Measurements from ENCODE around the gene AMZ2. TPM values are rescaled to one million over a fixed set of nuclear protein-coding genes. Genes with fewer than 3 reads are reported as not detected.
"Not testable (repeated sequence)": the region's sequence is repeated elsewhere in the genome, so short reads cannot be mapped to it uniquely, and the experiment has no call there.

AMZ2 gene
- total and polyA plus RNA-seq, 7 experiments from 2014 or later: 47.6 to 103 (median 79.5) TPM

DNA sequence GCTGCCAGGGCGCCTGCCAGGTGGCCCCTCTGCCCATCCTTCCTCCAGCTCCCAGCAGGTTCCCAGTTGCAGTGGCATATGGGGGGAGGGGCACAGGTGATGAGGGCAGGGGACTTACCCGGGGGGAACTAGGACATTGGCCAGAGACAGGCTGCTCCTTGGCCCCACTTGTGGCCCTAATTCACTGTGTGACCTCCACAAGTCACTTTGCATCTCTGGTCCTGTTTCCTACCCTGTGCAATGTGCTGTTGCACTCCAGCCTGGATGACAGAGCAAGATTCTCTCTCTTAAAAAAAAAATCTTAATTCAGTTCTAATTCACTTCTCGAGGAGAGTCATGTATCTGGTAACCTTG, 46.4 kb upstream of the AMZ2 start:
- ChIA-PET POLR2A (interaction anchor here (0.6 to 8.1 kb wide), 7 partner anchors 11 to 193 kb away, joined by 3 to 113 read pairs (median 5); no protein-coding TSS in a partner anchor), CTCF (interaction anchor here (0.7 to 4.3 kb wide), 16 partner anchors 12 to 274 kb away, joined by 3 to 45 read pairs (median 5); no protein-coding TSS in a partner anchor)
- H3K9me3 ChIP-seq (ENCODE audit: control insufficient read depth in 2 of 3, low read length in 3 of 3); H3K4me3 ChIP-seq (ENCODE audit: low read length); H3K9me3 Mint-ChIP-seq; ATAC-seq; H3K36me3 Mint-ChIP-seq; H3K27ac ChIP-seq (ENCODE audit: low read depth, low read length); H3K36me3 ChIP-seq (ENCODE audit: control insufficient read depth in 2 of 3, insufficient read depth in 3 of 3, low read length in 3 of 3); H3K27me3 ChIP-seq (ENCODE audit: control insufficient read depth in 2 of 2, insufficient read depth in 2 of 2, low read length in 2 of 2): not testable (repeated sequence)
- Mint-ChIP-seq H3K27me3 (peaks cover 0 to 42% (median 5%) of the 10 kb centered on the region in 5 donors), H3K4me3 (peak overlapping the region in 9 of 10 donors; percentile 40 to 91 (median 49)), H3K27ac (peak overlapping the region in 2 of 9 donors; percentile 15 to 75), H3K4me1 (peaks cover 11 to 36% (median 15%) of the 10 kb centered on the region in 7 donors)
- H3K4me1 ChIP-seq (ENCODE audit: control insufficient read depth in 2 of 2, insufficient read depth in 2 of 2, low read length in 2 of 2): peaks cover 9 to 39% of the 10 kb centered on the region in 2 donors
- intact Hi-C loops (cut with micrococcal nuclease): loop anchor here (2.0 to 10.0 kb wide), 3 partner anchors 57 to 153 kb away; no protein-coding TSS in a partner anchor
- DNase-seq: peak in 1 of 9 donors; percentile 11

DNA sequence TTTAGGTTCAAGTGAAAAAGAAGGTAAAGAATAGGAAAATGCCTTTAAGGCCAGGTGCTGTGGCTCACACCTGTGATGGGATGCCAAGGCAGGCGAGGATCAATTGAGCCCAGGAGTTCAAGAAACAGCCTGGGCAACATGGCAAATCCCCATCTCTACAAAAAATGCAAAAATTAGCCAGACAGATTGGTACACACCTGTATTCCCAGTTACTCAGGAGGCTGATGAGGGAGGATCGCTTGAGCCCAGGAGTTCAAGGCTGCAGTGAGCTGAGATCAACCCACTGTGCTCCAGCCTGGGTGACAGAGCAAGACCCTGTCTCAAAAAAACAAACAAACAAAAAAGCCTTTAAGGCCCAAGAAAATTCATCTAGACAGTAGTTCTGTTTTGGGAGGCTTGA, 45.5 kb upstream of the AMZ2 start:
- H3K36me3 Mint-ChIP-seq; H3K27me3 ChIP-seq (ENCODE audit: control insufficient read depth in 2 of 2, insufficient read depth in 2 of 2, low read length in 2 of 2); H3K27ac Mint-ChIP-seq; ATAC-seq; H3K4me3 ChIP-seq (ENCODE audit: low read length); DNase-seq; H3K9me3 ChIP-seq (ENCODE audit: control insufficient read depth in 2 of 3, low read length in 3 of 3); H3K27ac ChIP-seq (ENCODE audit: low read depth, low read length); H3K9me3 Mint-ChIP-seq; H3K4me3 Mint-ChIP-seq; H3K36me3 ChIP-seq (ENCODE audit: control insufficient read depth in 2 of 3, insufficient read depth in 3 of 3, low read length in 3 of 3): not testable (repeated sequence)
- ChIA-PET POLR2A (interaction anchor here (0.6 to 8.1 kb wide), 4 partner anchors 18 to 35 kb away, joined by 4 to 113 read pairs (median 10); no protein-coding TSS in a partner anchor), CTCF (interaction anchor here (0.7 to 4.3 kb wide), 9 partner anchors 18 to 117 kb away, joined by 4 to 45 read pairs (median 9); no protein-coding TSS in a partner anchor)
- Mint-ChIP-seq H3K27me3 (peaks cover 0 to 39% (median 5%) of the 10 kb centered on the region in 5 donors), H3K4me1 (peaks cover 11 to 44% (median 24%) of the 10 kb centered on the region in 7 donors)
- peaks cover 9 to 39% of the 10 kb centered on the region in 2 donors for H3K4me1 ChIP-seq (ENCODE audit: control insufficient read depth in 2 of 2, insufficient read depth in 2 of 2, low read length in 2 of 2)
- intact Hi-C loops (cut with micrococcal nuclease): loop anchor here in 1 of 2 donors (10.0 kb wide), 1 partner anchor 152 kb away; no protein-coding TSS in a partner anchor

DNA sequence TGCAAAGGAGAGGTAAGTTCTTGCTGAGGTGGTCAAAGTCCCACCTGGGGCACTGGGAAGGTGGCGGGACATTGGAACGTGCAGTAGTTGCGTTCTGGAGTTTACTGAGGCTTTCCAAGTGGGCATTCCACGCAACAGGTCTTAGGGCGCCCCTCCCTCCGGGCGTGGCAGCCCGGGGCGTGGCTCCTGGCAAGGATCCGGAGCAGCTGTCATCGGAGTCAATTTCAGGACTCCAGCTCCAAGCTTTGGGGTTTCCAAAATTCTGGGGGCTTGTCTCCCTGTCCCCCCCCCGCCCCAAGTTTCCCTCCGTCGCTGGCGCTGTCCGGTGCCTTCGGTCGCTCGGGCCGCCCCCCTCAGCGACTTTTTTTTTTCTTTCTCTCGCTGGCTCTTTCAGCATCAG, 43.1 kb upstream of the AMZ2 start:
- ChIA-PET POLR2A (interaction anchor here (0.5 to 4.8 kb wide), 14 partner anchors 14 to 257 kb away, joined by 3 to 61 read pairs (median 4); partner anchors contain the start of genes AMZ2, ARSG, SLC16A6 and WIPI1), CTCF (interaction anchor here (0.6 to 3.9 kb wide), 10 partner anchors 9 to 256 kb away, joined by 3 to 24 read pairs (median 5); no protein-coding TSS in a partner anchor)
- H3K27ac Mint-ChIP-seq: peak overlapping the region in 4 of 9 donors; percentile 26 to 84 (median 46)
- peaks cover 9 to 40% (median 30%) of the 10 kb centered on the region in 7 donors for H3K4me1 Mint-ChIP-seq
- DNase-seq: no peak
- Histone ChIP-seq H3K27ac (ENCODE audit: low read depth, low read length) (peak overlapping the region; percentile 81), H3K27me3 (ENCODE audit: control insufficient read depth in 2 of 2, insufficient read depth in 2 of 2, low read length in 2 of 2) (no peaks in the 10 kb centered on the region), H3K9me3 (ENCODE audit: control insufficient read depth in 2 of 3, low read length in 3 of 3) (no peaks in the 10 kb centered on the region), H3K4me3 (ENCODE audit: low read length) (peak overlapping the region; percentile 50), H3K36me3 (ENCODE audit: control insufficient read depth in 2 of 3, insufficient read depth in 3 of 3, low read length in 3 of 3) (peaks cover 0 to 4% (median 0%) of the 10 kb centered on the region in 3 experiments), H3K4me1 (ENCODE audit: control insufficient read depth in 2 of 2, insufficient read depth in 2 of 2, low read length in 2 of 2) (peaks cover 5 to 17% of the 10 kb centered on the region in 2 donors)
- peak overlapping the region; percentile 75 to 96 (median 88) for H3K4me3 Mint-ChIP-seq
- H3K9me3 Mint-ChIP-seq: peaks cover 0 to 4% (median 0%) of the 10 kb centered on the region in 11 donors
- intact Hi-C loops (cut with micrococcal nuclease): loop anchor here (1.0 to 10.0 kb wide), 11 partner anchors 21 to 308 kb away; partner anchors contain the start of genes KPNA2 (in 2 of the 2), ARSG (in 1 of the 2), PRKAR1A (in 1 of the 2) and SLC16A6 (in 1 of the 2)
- H3K36me3 Mint-ChIP-seq: peaks cover 0 to 16% (median 10%) of the 10 kb centered on the region in 5 donors
- H3K27me3 Mint-ChIP-seq: peaks cover 0 to 18% (median 5%) of the 10 kb centered on the region in 5 donors
- ATAC-seq: no peak

DNA sequence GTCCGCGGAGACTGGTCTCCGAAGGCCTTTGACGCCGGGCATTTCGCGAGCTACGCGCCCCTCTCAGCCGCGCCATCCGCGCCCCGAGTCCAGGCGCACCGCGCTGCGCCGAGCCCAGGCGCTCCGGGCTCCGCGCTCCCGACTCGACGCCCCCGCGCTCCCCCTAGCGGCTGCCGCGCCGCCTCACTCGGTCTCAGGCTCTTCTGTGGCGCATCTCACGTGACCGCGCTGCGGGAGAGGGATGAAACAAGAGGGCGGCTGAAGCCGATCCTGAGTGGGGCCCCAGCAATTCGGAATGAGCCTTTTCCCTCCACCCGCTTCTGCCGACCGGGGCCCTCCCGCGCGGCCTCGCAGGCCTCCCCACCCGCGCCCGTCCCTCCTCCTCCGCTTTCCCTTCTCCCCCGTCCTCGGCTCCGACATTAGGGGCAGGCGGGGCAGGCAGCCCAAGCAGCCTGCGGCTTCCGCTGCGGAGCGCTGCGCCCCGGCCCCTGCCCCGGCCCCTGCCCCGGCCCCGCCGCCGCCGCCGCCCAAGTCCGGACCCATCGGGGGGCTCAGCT, 42.5 kb upstream of the AMZ2 start:
- Mint-ChIP-seq H3K4me3 (peak overlapping the region; percentile 82 to 96 (median 88)), H3K9me3 (peaks cover 0 to 4% (median 0%) of the 10 kb centered on the region in 11 donors), H3K27ac (peak overlapping the region in 7 of 9 donors; percentile 62 to 94 (median 88)), H3K27me3 (peaks cover 0 to 12% (median 0%) of the 10 kb centered on the region in 5 donors), H3K4me1 (peaks cover 7 to 38% (median 28%) of the 10 kb centered on the region in 7 donors), H3K36me3 (peaks cover 3 to 20% (median 14%) of the 10 kb centered on the region in 5 donors)
- CTCF ChIA-PET: interaction anchor here (0.7 to 3.9 kb wide), 12 partner anchors 8 to 255 kb away, joined by 3 to 24 read pairs (median 5); no protein-coding TSS in a partner anchor
- no peaks in the 10 kb centered on the region for H3K9me3 ChIP-seq (ENCODE audit: control insufficient read depth in 2 of 3, low read length in 3 of 3)
- H3K4me1 ChIP-seq (ENCODE audit: control insufficient read depth in 2 of 2, insufficient read depth in 2 of 2, low read length in 2 of 2): peaks cover 3 to 11% of the 10 kb centered on the region in 2 donors
- ATAC-seq: peak; percentile 94
- H3K36me3 ChIP-seq (ENCODE audit: control insufficient read depth in 2 of 3, insufficient read depth in 3 of 3, low read length in 3 of 3): peaks cover 0 to 9% (median 0%) of the 10 kb centered on the region in 3 experiments
- peak overlapping the region; percentile 50 for H3K4me3 ChIP-seq (ENCODE audit: low read length)
- intact Hi-C loops (cut with micrococcal nuclease): loop anchor here (1.0 to 10.0 kb wide), 11 partner anchors 22 to 307 kb away; partner anchors contain the start of genes KPNA2 (in 2 of the 2), ARSG (in 1 of the 2), PRKAR1A (in 1 of the 2) and SLC16A6 (in 1 of the 2)
- peak; percentile 81 to 96 (median 91) for DNase-seq
- H3K27me3 ChIP-seq (ENCODE audit: control insufficient read depth in 2 of 2, insufficient read depth in 2 of 2, low read length in 2 of 2): no peaks in the 10 kb centered on the region
- H3K27ac ChIP-seq (ENCODE audit: low read depth, low read length): peak overlapping the region; percentile 81
- POLR2A ChIA-PET: interaction anchor here (0.5 to 4.8 kb wide), 19 partner anchors 13 to 257 kb away, joined by 3 to 61 read pairs (median 5); partner anchors contain the start of genes AMZ2, ARSG, SLC16A6 and WIPI1

DNA sequence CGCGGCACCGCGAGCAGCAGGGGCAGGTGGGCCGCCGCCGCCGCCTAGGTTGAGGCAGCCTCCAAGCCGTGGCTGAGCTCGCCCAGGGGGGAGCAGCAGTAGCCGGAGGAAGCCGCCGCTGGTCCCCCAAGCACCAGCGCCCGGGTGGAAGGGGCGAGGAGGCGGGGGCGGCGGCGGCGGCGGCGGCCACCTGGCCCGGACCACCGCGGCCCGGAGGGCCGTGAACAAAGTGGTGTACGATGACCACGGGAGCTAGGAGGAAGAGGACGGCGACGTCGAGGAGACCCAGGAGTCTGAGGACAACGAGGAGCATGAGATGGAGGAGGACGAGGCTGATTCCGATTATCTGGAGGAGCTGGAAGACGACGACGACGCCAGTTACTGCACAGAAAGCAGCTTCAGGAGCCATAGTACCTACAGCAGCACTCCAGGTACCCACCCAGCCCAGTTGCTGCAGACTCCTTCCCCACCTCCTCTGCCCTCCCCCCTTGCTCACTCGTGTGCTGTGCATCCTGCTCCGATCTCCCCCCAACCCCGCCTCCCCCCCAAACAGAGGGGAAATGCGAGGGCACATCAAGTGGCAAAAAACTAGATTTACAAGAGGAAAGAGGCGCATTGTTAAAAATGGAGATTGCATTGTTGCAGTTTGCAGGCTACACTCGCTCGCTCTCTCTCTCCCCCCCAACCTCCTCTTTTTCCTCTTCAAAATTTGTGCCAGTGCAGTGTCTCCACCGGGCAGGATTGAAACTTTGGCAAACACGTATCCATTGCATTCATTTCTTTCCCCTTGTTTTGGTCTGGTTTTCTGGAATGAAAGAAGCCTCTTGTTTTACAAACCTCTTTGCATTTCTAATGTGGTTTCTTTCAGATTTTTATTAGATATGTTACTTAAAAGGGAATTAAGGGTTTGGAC, 41.8 kb upstream of the AMZ2 start:
- Mint-ChIP-seq H3K4me3 (peak overlapping the region; percentile 85 to 97 (median 90)), H3K27ac (peak overlapping the region; percentile 84 to 96 (median 91)), H3K9me3 (peaks cover 0 to 4% (median 0%) of the 10 kb centered on the region in 11 donors), H3K36me3 (peaks cover 4 to 27% (median 19%) of the 10 kb centered on the region in 5 donors), H3K4me1 (peaks cover 11 to 38% (median 30%) of the 10 kb centered on the region in 7 donors), H3K27me3 (peaks cover 0 to 8% (median 0%) of the 10 kb centered on the region in 5 donors)
- Histone ChIP-seq H3K4me1 (ENCODE audit: control insufficient read depth in 2 of 2, insufficient read depth in 2 of 2, low read length in 2 of 2) (peaks cover 0 to 4% of the 10 kb centered on the region in 2 donors), H3K4me3 (ENCODE audit: low read length) (peak overlapping the region; percentile 50), H3K36me3 (ENCODE audit: control insufficient read depth in 2 of 3, insufficient read depth in 3 of 3, low read length in 3 of 3) (peaks cover 0 to 12% (median 0%) of the 10 kb centered on the region in 3 experiments), H3K27me3 (ENCODE audit: control insufficient read depth in 2 of 2, insufficient read depth in 2 of 2, low read length in 2 of 2) (no peaks in the 10 kb centered on the region), H3K27ac (ENCODE audit: low read depth, low read length) (peak overlapping the region; percentile 81), H3K9me3 (ENCODE audit: control insufficient read depth in 2 of 3, low read length in 3 of 3) (no peaks in the 10 kb centered on the region)
- ChIA-PET POLR2A (interaction anchor here (0.6 to 4.8 kb wide), 21 partner anchors 9 to 255 kb away, joined by 3 to 61 read pairs (median 6); partner anchors contain the start of genes AMZ2, ARSG, SLC16A6 and WIPI1), CTCF (interaction anchor here (0.6 to 3.9 kb wide), 9 partner anchors 9 to 211 kb away, joined by 3 to 24 read pairs (median 3); no protein-coding TSS in a partner anchor)
- ATAC-seq (peak; percentile 70), DNase-seq (peak in 8 of 9 donors; percentile 44 to 72 (median 62))
- intact Hi-C loops (cut with micrococcal nuclease): loop anchor here (1.0 to 10.0 kb wide), 14 partner anchors 23 to 306 kb away; partner anchors contain the start of genes KPNA2 (in 2 of the 2), ARSG (in 1 of the 2), PRKAR1A (in 1 of the 2) and SLC16A6 (in 1 of the 2)
